GM19035 (cell line): ENCODE results near the gene TFG.
A peak's percentile ranks its signal among the peaks of the same experiment; 100 is the strongest.

ENCODE experiments used
- ATAC-seq: cut with Tn5 transposase; IDR thresholded peaks from one replicate; pipeline ENCODE4 v1.9.1; 2021; ENCODE audit not compliant: unreplicated experiment

TFG gene

DNA sequence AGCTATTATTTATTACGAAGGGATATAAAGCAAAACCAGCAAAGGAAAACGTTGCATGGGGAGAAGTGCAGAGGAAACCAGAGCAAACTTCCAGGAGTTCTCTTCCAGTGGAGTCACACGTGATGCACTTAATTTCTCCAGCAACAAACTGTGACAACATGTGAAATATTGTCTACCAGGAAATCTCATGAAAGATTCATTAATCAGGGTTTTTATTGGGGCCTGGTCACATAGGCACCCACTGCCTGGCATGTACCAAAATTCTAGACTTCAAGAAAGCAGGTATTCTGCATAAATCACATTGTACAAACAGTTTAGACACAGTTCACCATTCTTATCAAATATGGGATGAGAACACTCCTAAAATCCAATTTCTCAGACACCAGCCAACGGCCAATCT lies 5.4 kb upstream of the TFG start:
- no peak for ATAC-seq

DNA sequence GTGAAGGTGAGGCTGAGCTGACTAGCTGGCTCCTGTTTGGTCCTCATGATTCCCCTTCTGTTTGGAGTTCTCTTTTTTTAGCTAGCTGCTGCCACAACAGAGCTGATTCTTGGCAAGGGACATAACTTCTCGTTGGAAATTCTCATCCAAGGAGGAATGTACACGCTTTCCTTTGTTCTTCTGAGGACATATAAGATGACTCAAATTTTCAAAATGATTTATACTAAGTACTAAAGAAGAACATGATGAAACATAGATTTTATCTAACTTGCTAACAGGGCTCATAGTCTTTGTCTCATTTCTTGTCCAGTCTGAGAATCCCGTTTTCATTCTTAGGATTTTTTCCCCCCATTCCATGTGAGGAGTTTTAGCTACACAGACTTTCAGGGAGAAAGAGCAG lies 2.9 kb upstream of the TFG start:
- no peak for ATAC-seq

DNA sequence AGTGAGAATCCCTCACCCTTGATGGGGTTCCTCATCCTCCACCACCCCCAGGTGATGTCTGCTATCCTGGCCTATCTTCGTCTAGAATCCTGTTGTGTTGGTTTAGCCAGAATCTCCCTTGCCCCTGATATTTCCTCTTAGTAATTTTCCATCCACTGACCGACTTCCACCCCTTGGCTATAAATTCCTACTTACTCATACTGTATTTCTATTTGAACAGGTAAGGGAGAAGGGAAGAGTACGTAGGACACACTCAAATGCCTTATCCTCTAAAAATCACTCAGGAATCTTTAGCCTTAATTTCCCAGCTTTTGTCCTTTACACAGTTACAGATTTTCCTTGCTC lies 678 bp upstream of the TFG start:
- no peak for ATAC-seq

DNA sequence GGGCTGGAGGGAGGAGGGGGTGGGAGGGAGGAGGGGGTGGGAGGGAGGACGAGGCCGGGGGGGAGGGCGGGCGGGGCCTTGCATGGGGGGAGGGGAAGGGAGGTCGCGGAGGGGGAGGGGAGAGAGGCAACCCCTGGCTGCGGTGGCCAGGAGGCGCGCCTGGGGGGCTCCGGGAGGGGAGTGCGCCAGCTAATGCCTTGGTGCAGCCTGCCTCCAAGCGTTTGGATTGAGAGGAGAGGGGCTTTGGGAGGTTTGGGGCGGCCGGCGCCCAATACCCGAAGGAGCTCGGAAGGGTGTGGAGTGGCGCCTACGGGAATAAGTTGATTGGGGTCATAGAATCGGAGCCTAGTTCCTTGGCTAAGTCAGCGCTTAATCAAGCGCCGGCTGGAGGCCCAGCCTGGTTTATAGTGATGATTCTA lies 557 bp downstream of the TFG start:
- ATAC-seq: no peak

DNA sequence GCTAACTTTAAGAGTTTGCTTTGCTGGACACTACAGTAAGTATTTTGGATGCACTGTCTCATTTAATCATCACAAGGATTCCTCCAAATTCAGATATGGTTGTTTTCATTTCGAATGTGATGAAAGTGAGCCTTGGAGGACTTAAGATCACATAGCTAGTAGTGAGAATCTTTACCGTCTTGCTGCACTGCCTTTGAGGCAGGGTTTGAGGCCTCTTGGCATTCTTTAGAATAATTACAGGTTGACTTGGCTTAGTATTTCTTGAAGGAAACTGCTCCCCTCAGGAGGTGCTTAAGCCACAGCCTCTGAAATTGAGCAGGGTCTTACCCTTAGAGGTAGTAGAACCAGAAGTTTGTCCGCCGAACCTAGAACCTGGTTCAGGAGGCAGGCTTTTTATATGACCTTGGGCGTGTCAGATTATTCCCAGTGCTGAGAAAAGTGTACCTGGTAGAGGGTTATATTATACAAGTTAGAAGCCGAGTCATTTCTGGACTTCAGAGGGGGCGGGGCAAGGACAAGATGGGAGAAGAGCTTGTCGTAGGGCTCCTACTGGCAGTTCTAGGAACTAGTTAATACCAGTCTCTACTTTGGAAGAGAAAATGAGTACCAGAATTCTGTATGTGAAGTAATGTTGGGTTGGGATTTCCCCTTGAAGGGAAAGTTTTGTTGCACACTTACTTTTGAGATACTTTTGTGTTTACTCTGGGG lies 1.1 kb downstream of the TFG start:
- ATAC-seq: peak; percentile 31

DNA sequence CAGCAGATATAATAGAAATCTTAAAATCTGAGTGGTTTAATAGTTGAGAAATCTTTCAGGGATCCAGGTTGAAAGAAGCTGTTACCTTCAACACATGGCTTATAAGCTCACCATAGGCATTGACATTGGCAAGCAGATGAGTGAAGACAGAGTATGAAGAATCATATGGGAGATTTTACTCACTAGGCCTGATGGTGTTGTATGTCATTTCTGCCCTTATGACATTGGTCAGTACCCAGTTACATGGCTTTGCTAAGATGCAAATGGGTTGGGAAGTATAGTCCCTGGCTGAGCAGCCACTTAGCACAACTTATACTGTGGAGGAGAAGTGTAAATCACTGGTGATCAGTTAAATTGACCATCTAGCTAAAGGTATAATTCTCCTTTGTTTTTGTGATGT lies 5.9 kb downstream of the TFG start:
- ATAC-seq: no peak

DNA sequence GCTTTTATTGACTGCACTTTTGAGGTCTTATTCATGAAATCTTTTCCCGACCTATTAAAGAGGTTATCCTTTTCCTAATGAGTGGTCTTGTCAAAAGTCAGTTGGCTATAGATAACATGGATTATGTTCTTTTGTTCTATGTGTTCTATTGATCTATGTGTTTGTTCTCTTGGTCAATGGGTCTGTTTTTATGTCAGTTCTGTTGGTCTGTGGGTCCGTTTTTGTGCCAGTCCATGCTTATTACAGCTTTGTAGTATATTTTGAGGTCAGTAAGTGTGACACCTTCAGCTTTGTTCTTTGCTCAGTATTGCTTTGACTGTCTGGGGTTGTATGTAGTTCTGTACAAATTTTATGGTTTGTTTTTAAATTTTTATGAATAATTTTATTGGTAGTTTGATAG lies 7.8 kb downstream of the TFG start:
- no peak for ATAC-seq

DNA sequence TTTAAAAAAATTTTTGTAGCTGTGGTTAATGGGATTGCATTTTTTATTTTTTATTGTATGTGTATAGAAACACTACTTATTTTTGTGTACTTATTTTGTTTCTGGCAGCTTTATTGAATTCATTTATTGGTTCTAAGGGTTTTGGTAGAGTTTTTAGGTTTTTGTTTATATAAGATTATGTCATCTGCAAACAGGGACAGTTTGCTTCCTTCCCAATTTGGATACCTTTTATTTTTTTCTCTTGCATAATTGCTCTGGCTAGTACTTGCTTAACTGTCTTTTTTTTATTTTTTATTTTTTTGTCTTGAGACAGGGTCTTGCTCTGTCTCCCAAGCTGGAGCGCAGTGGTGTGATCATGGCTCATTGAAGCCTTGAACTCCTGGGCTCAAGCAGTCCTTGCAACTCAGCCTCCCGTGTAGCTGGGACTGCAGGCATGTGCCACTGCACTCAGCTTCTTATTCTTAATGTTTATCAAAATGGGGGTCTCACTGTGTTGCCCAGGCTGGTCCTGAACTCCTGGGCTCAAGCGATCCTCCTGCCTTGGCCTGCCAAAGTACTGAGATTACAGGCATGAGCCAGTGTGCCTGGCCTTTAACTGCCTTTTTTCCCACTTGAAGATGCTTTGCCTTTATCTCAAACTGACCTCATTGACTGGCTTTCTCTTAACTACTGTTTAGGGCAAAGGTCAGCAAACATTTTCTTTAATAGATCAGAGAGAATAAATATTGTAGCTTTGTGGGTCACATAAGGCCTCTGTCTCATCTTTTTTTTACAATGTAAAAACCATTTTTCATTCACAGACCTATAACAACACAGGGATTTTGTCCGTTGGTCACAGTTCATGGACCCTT lies 8.6 kb downstream of the TFG start:
- no peak for ATAC-seq

DNA sequence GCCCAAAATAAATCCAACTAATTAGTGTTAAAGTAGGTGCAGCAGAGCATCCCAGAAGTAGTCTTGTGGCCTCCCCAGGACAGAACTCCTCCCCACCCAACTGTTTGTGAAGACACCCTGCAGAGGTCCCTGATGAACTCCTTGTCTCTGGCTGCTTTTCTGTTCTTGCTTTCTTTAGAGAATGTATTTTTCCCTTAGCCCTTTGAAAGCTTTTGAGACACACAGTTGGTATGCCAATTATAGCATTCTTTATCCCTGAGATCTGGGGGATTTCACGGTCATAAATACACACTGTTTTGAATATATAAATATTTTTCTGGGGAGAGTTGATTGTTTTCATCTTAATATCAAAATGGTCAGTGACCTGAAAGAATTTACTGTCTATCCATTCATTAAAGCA lies 9.8 kb downstream of the TFG start:
- ATAC-seq: no peak

DNA sequence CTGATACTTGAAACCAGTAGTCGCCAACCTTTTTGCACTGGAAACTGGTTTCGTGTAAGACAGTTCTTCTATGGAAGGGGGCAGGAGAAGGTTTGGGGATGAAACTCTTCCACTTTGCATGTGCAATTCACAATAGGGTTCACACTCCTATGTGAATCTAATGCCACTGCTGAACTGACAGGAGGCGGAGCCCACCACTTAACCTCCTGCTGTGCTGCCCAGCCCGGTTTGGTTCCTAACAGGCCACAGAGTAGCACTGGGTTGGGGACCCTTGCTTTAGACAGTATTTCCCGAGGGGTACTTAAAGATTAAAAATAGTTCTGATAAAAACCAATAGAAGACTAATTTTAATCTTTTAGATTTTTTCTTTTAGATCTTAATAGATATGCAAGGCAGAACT lies 11.1 kb downstream of the TFG start:
- ATAC-seq: no peak

DNA sequence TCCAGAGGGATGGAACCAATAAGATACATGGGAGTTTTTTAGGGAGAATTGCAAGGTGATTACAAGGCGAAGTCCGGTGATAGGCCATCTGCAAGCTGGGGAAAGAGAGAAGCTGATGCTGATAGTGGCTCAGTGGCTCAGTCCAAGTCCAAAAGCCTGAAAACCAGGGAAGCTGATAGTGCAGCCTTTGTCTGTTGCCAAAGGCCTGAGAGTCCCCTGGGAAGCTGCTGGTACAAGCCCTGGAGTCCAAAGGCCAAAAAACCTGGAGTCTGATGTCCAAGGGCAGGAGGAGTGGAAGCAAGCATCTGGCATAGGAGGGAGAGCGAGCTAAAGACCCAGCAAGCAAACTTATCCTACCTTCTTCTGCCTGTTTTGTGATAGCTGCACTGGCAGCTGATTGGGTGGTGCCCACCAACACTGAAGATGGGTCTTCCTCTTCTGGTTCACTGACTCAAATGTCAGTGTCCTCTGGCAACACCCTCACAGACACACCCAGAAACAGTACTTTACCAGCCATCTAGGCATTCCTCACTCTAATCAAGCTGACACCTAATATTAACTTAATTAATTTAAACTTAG lies 16.7 kb downstream of the TFG start:
- ATAC-seq: no peak

DNA sequence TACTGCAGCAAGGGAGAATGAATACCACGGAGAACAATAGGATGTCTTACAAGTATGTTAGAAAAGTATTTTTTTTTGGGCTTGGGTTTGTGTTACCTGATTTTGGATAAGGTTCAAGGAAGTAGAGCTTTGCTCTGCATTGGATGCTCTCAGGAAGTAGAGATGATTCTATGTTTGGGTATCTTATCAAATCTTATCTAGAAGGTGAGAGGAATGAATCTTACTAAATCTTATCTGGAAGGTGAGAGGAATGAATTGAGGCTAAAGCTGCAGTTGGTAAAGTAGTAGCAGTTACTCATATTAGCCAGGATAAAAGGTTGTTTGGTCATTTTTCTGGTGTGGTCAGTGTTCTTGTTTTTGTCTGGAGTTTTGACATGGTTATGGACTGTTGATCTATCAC lies 17.4 kb downstream of the TFG start:
- ATAC-seq: no peak

DNA sequence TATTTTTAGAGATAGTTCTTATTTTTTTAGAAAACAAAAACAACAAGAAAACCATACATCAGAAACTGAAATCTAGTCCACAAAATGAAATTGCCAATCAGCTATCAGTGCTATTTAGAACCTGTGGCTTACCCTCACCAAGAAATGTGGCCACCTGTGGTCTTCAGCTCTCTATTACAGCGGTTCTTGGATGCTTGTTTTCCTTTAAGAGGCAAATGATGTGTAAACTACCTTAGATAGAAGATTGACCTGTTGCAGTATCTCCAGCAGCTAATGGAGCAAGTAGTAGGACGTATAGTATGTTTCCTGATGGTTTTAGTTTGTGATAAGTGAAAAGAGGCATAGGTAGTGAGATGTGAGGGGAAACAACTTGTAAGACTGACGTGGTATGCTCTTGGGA lies 21.2 kb downstream of the TFG start:
- ATAC-seq: peak; percentile 75

DNA sequence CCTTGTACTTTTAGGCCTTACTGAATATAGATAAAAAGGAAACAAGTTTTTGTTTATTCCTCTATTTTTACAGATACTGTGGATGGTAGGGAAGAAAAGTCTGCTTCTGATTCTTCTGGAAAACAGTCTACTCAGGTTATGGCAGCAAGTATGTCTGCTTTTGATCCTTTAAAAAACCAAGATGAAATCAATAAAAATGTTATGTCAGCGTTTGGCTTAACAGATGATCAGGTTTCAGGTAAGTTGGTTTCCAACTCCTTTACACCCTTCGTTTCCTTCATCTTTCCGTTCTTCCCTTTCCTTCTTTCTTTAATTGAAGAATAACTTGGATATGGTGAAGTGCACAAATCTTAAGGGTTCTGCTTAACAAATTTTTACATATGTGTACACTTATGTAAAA lies 23.1 kb downstream of the TFG start:
- ATAC-seq: no peak

DNA sequence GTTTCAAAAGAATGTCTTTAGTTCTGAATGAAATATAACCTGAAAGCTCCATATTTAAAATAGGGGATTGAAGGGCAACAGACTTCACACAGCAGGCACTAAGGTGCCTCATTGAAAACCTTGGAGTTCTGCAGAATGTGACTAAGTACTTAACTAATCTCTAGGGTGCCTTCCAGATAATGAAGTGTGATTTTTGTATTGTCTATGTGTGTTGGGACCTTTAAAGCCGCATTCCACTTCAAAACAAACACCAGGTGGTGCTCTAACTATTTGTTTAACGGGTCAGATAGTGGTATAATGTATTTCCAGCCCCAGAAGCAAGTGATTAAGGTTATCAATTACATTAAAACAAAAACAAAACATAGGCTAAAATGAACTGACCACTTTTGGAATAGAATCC lies 28.0 kb downstream of the TFG start:
- ATAC-seq: no peak

DNA sequence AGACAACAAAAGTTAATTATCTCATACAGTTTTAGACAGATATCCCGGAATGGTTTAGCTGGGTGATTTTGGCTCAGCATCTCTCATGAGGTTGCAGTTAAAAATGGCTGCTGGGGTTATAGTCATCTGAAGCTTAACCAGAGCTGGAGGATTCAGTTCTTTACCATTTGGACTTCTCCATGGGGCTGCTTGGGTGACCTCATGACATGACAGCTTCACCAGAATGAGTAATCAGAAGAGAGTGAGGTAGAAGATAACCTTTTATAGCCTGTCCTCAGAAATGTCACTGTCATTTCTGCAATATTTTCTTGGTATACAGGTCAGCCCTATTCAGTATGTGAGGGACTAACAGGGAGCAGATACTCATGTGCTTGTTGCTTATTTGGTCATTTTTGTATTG lies 30.9 kb downstream of the TFG start:
- ATAC-seq: no peak

DNA sequence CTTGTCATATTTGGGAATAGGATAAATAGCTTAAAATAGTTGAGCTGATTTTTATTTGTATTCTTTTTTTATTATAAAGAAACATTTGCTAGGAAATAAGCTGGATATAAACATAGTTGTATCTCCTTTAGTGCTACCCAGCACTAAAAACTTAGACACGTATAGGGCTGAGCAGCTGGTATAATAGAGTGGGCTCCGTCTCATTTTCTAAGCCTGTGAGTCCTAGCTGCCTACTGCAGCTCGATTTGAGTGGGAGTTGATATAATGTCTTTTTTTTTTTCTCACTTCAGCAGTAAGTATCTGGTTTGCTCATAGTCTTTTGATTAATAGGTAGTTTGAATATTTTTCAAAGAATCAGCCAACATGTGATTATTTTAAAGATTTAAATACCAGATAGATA lies 34.2 kb downstream of the TFG start:
- ATAC-seq: no peak

DNA sequence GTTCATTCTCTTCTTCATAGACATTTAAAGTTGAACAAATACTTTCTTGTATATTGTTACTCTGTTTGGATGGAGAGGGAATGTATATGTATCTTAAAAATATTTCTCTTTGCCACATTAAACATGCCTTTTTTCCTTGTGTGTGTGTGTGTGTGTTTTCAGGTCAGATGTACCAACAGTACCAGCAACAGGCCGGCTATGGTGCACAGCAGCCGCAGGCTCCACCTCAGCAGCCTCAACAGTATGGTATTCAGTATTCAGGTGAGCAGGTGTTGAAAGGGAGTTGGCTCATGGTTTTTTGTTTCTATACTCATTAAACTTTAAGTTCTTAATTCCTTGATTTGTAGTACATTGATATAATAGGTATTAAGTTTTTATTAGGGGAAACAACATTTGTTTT lies 35.4 kb downstream of the TFG start:
- no peak for ATAC-seq

DNA sequence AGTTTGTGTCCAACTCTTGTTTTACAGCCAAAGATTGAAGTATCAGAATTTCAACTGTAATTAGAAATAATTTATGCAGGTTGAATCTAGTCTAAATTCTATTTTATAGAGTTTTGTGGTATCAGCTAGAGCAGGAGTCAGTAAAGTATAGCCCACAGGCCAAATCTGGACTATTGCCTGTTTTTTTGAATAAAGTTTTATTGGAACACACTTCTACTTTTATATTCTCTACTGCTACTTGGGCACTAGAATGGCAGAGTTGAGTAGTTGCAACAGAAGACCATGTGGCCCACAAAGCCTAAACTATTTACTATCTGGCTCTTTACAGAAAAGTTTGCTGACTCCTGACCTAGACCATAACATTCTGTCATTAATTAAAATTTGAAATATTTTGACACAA lies 36.3 kb downstream of the TFG start:
- no peak for ATAC-seq

DNA sequence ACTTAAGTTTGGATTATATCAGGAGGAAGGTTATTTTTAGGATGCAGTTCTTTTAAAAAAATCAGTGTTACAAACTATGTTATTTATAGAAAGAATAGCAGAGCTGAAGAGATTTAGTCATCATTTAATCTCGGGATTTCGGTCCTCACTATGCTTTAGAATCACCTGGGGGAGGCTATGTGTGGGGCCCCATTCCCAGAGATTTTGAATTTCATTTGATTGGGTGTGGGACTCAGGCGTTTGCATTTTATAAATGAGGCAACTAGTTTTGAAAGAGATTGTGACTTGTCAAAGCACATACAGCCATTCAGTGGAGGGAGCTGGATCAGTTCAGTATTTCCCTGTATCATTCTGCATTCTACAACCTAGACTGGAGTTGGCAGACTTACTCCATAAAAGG lies 36.8 kb downstream of the TFG start:
- no peak for ATAC-seq

DNA sequence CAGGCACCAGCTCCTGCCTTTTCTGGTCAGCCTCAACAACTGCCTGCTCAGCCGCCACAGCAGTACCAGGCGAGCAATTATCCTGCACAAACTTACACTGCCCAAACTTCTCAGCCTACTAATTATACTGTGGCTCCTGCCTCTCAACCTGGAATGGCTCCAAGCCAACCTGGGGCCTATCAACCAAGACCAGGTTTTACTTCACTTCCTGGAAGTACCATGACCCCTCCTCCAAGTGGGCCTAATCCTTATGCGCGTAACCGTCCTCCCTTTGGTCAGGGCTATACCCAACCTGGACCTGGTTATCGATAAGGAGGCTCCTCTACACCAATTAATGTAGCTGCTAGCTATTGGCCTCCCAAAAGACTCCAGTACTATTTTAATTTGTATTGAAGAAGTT lies 38.9 kb downstream of the TFG start:
- ATAC-seq: no peak

DNA sequence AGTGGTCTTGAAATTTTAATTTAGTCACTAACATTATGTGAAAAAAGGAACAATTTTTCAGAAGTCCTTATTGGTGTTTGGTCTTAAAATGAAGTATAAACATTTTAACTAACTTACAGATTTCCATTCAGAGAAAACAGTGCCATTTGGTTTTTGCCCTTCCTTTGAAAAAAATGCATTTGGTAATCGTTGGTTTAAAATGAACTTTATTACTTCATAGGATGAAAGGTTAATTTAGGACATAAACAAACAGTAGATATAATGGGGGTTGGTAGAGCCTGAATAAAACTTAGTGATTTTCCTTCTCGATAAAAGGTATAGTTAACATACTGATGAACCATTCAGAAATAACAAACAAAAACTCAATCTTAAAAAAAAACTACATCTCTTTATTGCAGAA lies 39.7 kb downstream of the TFG start:
- ATAC-seq: no peak
